Trophoblast cell (in vitro differentiated cells and primary cell): ENCODE measurements around the gene NLRP6.

Experiments used
- DNase-seq, 2 donors: peaks; one replicate each; pipeline ENCODE4 v3.0.0-alpha.2; 2016
- H2AFZ ChIP-seq: 2 replicates; pipeline ENCODE4 v1.6.1; 2013; ENCODE audit warnings: low read length, moderate library complexity, mild to moderate bottlenecking; ENCODE audit not compliant: insufficient read depth, poor library complexity
- H2AK5ac ChIP-seq: 2 replicates; pipeline ENCODE4 v1.6.1; 2013; ENCODE audit warnings: mild to moderate bottlenecking, low read length
- H2BK120ac ChIP-seq: 2 replicates; pipeline ENCODE4 v1.6.1; 2013; ENCODE audit warnings: low read length, mild to moderate bottlenecking, moderate library complexity; ENCODE audit not compliant: insufficient read depth, poor library complexity
- H2BK12ac ChIP-seq: 2 replicates; pipeline ENCODE4 v1.6.1; 2013; ENCODE audit warnings: mild to moderate bottlenecking, low read length, moderate library complexity
- H2BK5ac ChIP-seq: 2 replicates; pipeline ENCODE4 v1.6.1; 2013; ENCODE audit warnings: low read length, low read depth, moderate library complexity, mild to moderate bottlenecking; ENCODE audit not compliant: poor library complexity
- H3K14ac ChIP-seq: 2 replicates; pipeline ENCODE4 v1.6.1; 2013; ENCODE audit warnings: mild to moderate bottlenecking, low read length
- H3K18ac ChIP-seq: 2 replicates; pipeline ENCODE4 v1.6.1; 2013; ENCODE audit warnings: mild to moderate bottlenecking, low read length
- H3K23ac ChIP-seq: 2 replicates; pipeline ENCODE4 v1.6.1; 2013; ENCODE audit warnings: low read length
- H3K27ac ChIP-seq: 2 replicates; pipeline ENCODE4 v1.5.1; 2013; ENCODE audit warnings: low read depth, mild to moderate bottlenecking, inconsistent platforms, low read length, moderate library complexity
- H3K27me3 ChIP-seq: 2 replicates; pipeline ENCODE4 v1.6.1; 2013; ENCODE audit warnings: inconsistent platforms, mild to moderate bottlenecking, low read length, moderate library complexity; ENCODE audit not compliant: insufficient read depth
- H3K36me3 ChIP-seq, 2 experiments: 1 replicate in 1 of 2; 2 replicates in 1 of 2; pipeline ENCODE4 v1.6.1; 2013; ENCODE audit warnings: low read length in 2 of 2, mild to moderate bottlenecking in 2 of 2, moderate library complexity in 1 of 2; ENCODE audit not compliant: insufficient read depth in 2 of 2, control insufficient read depth in 1 of 2
- H3K4ac ChIP-seq: 2 replicates; pipeline ENCODE4 v1.6.1; 2013; ENCODE audit warnings: low read depth, mild to moderate bottlenecking, low read length, moderate library complexity
- H3K4me1 ChIP-seq, 2 experiments: 1 replicate in 1 of 2; 2 replicates in 1 of 2; pipeline ENCODE4 v1.6.1; 2013; ENCODE audit warnings: low read length in 2 of 2, mild to moderate bottlenecking in 2 of 2, moderate library complexity in 1 of 2; ENCODE audit not compliant: insufficient read depth in 2 of 2, control insufficient read depth in 1 of 2
- H3K4me2 ChIP-seq: 2 replicates; pipeline ENCODE4 v1.6.1; 2013; ENCODE audit warnings: inconsistent platforms, mild to moderate bottlenecking, low read length, moderate library complexity
- H3K4me3 ChIP-seq: 2 replicates; pipeline ENCODE4 v1.5.1; 2013; ENCODE audit warnings: mild to moderate bottlenecking, low read depth, low read length, inconsistent platforms
- H3K79me1 ChIP-seq: one replicate; pipeline ENCODE4 v1.6.1; 2013; ENCODE audit warnings: low read length
- H3K79me2 ChIP-seq: 2 replicates; pipeline ENCODE4 v1.6.1; 2013; ENCODE audit warnings: low read length, mild to moderate bottlenecking; ENCODE audit not compliant: control insufficient read depth, insufficient read depth, poor library complexity
- H3K9ac ChIP-seq: 2 replicates; pipeline ENCODE4 v1.6.1; 2013; ENCODE audit warnings: mild to moderate bottlenecking, low read length
- H3K9me3 ChIP-seq: 2 replicates; pipeline ENCODE4 v1.6.1; 2013; ENCODE audit warnings: low read depth, mild to moderate bottlenecking, control low read depth, inconsistent platforms, low read length; ENCODE audit not compliant: insufficient read depth
- H4K12ac ChIP-seq: 2 replicates; pipeline ENCODE4 v1.6.1; 2013; ENCODE audit warnings: low read depth, mild to moderate bottlenecking, low read length, moderate library complexity
- H4K8ac ChIP-seq: 2 replicates; pipeline ENCODE4 v1.6.1; 2013; ENCODE audit warnings: low read depth, mild to moderate bottlenecking, low read length, moderate library complexity
- H4K91ac ChIP-seq: one replicate; pipeline ENCODE4 v1.6.1; 2013; ENCODE audit warnings: low read depth, mild to moderate bottlenecking, low read length, moderate library complexity
- WGBS: extraction: QIAGEN DNeasy Blood & Tissue Kit; methylation state at CpG from one replicate; pipeline ENCODE4 v1.1.7; 2013; ENCODE audit warnings: missing lambda C conversion rate; ENCODE audit not compliant: insufficient read length, insufficient coverage; ENCODE audit errors: extremely low coverage; 5-methylcytosine and 5-hydroxymethylcytosine counted together

Gene NLRP6

GRCh38 chr11:325796-326591, 47.8 kb downstream of the NLRP6 start:
- H3K23ac ChIP-seq = no peak overlapping the region
- H2AFZ ChIP-seq = no peak overlapping the region
- H3K18ac ChIP-seq = no peak overlapping the region
- no peak overlapping the region for H3K27ac ChIP-seq
- no peak overlapping the region for H2BK5ac ChIP-seq
- H4K12ac ChIP-seq = no peak overlapping the region
- peak overlapping the region; percentile 8 for H3K14ac ChIP-seq
- H2BK120ac ChIP-seq = no peak overlapping the region
- H3K4me1 ChIP-seq = peaks cover 1 to 2% of the 10 kb centered on the region in 2 experiments
- no peak overlapping the region for H4K8ac ChIP-seq
- no peak overlapping the region for H2AK5ac ChIP-seq
- H3K9ac ChIP-seq = no peak overlapping the region
- no peak overlapping the region for H4K91ac ChIP-seq
- H3K79me1 ChIP-seq = peaks cover 1% of the 10 kb centered on the region
- peaks cover 2% of the 10 kb centered on the region for H3K9me3 ChIP-seq
- no peak overlapping the region for H3K4me2 ChIP-seq
- H3K4ac ChIP-seq = no peak overlapping the region
- H3K79me2 ChIP-seq = no peaks in the 10 kb centered on the region
- H3K36me3 ChIP-seq = no peaks in the 10 kb centered on the region
- no peak for DNase-seq
- no peak overlapping the region for H2BK12ac ChIP-seq
- WGBS = no CpG with 5 or more reads among the region's 30 CpGs
- H3K4me3 ChIP-seq = no peak overlapping the region
- no peaks in the 10 kb centered on the region for H3K27me3 ChIP-seq

GRCh38 chr11:326592-326841, 48.3 kb downstream of the NLRP6 start:
- H3K4me2 ChIP-seq = no peak overlapping the region
- H3K14ac ChIP-seq = no peak overlapping the region
- WGBS = no CpG with 5 or more reads among the region's 6 CpGs
- H4K8ac ChIP-seq = no peak overlapping the region
- no peak overlapping the region for H2AK5ac ChIP-seq
- no peak overlapping the region for H2BK12ac ChIP-seq
- no peak overlapping the region for H4K91ac ChIP-seq
- no peak overlapping the region for H3K23ac ChIP-seq
- H2BK5ac ChIP-seq = no peak overlapping the region
- no peak overlapping the region for H4K12ac ChIP-seq
- H3K4ac ChIP-seq = no peak overlapping the region
- no peaks in the 10 kb centered on the region for H3K27me3 ChIP-seq
- H2AFZ ChIP-seq = no peak overlapping the region
- no peaks in the 10 kb centered on the region for H3K79me2 ChIP-seq
- H2BK120ac ChIP-seq = no peak overlapping the region
- H3K79me1 ChIP-seq = no peaks in the 10 kb centered on the region
- no peaks in the 10 kb centered on the region for H3K36me3 ChIP-seq
- H3K27ac ChIP-seq = no peak overlapping the region
- no peak overlapping the region for H3K9ac ChIP-seq
- no peaks in the 10 kb centered on the region for H3K4me1 ChIP-seq
- no peak overlapping the region for H3K4me3 ChIP-seq
- peaks cover 3% of the 10 kb centered on the region for H3K9me3 ChIP-seq
- no peak overlapping the region for H3K18ac ChIP-seq
- no peak for DNase-seq

GRCh38 chr11:326842-327580, 48.8 kb downstream of the NLRP6 start:
- no peak overlapping the region for H3K23ac ChIP-seq
- no peak overlapping the region for H4K12ac ChIP-seq
- no peaks in the 10 kb centered on the region for H3K27me3 ChIP-seq
- H3K9ac ChIP-seq = no peak overlapping the region
- H3K27ac ChIP-seq = no peak overlapping the region
- no peak overlapping the region for H3K4me3 ChIP-seq
- no CpG with 5 or more reads among the region's 19 CpGs for WGBS
- H4K91ac ChIP-seq = no peak overlapping the region
- no peaks in the 10 kb centered on the region for H3K79me1 ChIP-seq
- H4K8ac ChIP-seq = no peak overlapping the region
- H2BK12ac ChIP-seq = no peak overlapping the region
- peaks cover 8% of the 10 kb centered on the region for H3K9me3 ChIP-seq
- no peak for DNase-seq
- no peak overlapping the region for H3K18ac ChIP-seq
- no peak overlapping the region for H2AK5ac ChIP-seq
- no peak overlapping the region for H3K14ac ChIP-seq
- H3K36me3 ChIP-seq = no peaks in the 10 kb centered on the region
- no peak overlapping the region for H3K4ac ChIP-seq
- no peak overlapping the region for H2BK5ac ChIP-seq
- no peak overlapping the region for H2AFZ ChIP-seq
- H3K4me1 ChIP-seq = no peaks in the 10 kb centered on the region
- no peak overlapping the region for H2BK120ac ChIP-seq
- no peak overlapping the region for H3K4me2 ChIP-seq
- H3K79me2 ChIP-seq = no peaks in the 10 kb centered on the region

GRCh38 chr11:327581-327923, 49.3 kb downstream of the NLRP6 start:
- Histone ChIP-seq H4K91ac (no peak overlapping the region), H3K79me2 (no peaks in the 10 kb centered on the region), H4K12ac (no peak overlapping the region), H3K4me1 (no peaks in the 10 kb centered on the region), H3K23ac (no peak overlapping the region), H3K9ac (no peak overlapping the region), H3K4me2 (no peak overlapping the region), H2BK12ac (no peak overlapping the region), H2BK5ac (no peak overlapping the region), H3K79me1 (no peaks in the 10 kb centered on the region), H3K4me3 (no peak overlapping the region), H2BK120ac (no peak overlapping the region), H3K14ac (no peak overlapping the region), H3K9me3 (peaks cover 8% of the 10 kb centered on the region), H3K4ac (no peak overlapping the region), H3K27me3 (no peaks in the 10 kb centered on the region), H2AK5ac (no peak overlapping the region), H3K27ac (no peak overlapping the region), H2AFZ (no peak overlapping the region), H3K18ac (no peak overlapping the region), H4K8ac (no peak overlapping the region), H3K36me3 (no peaks in the 10 kb centered on the region)
- DNase-seq = no peak
- no CpG with 5 or more reads among the region's 3 CpGs for WGBS
